HUES64 (cell line): ENCODE results near the gene ANXA5.
"Not testable (repeated sequence)": the region's sequence is repeated elsewhere in the genome, so short reads cannot be mapped to it uniquely, and the experiment has no call there.

Experiments
- H3K27ac ChIP-seq: 2 replicates; pipeline ENCODE4 v1.7.0; 2013; ENCODE audit warnings: low read depth, low read length, inconsistent platforms
- H3K27me3 ChIP-seq: 2 replicates; pipeline ENCODE4 v1.6.1; 2013; ENCODE audit warnings: mild to moderate bottlenecking, low read length; ENCODE audit not compliant: insufficient read depth
- H3K36me3 ChIP-seq: 2 replicates; pipeline ENCODE4 v1.6.1; 2013; ENCODE audit warnings: mild to moderate bottlenecking, low read length; ENCODE audit not compliant: insufficient read depth
- H3K4me1 ChIP-seq: 2 replicates; pipeline ENCODE4 v1.6.1; 2013; ENCODE audit warnings: mild to moderate bottlenecking, low read length, moderate library complexity; ENCODE audit not compliant: insufficient read depth
- H3K4me3 ChIP-seq: 2 replicates; pipeline ENCODE4 v1.5.1; 2013; ENCODE audit warnings: mild to moderate bottlenecking, low read length, moderate library complexity
- H3K9ac ChIP-seq: 2 replicates; pipeline ENCODE4 v1.6.1; 2013; ENCODE audit warnings: mild to moderate bottlenecking, low read depth, low read length
- H3K9me3 ChIP-seq: 2 replicates; pipeline ENCODE4 v1.6.1; 2013; ENCODE audit warnings: low read depth, low read length; ENCODE audit not compliant: insufficient read depth
- WGBS: fragments of 150-250, 120-280 bp; methylation state at CpG from one replicate; pipeline ENCODE4 v1.1.7; 2013; ENCODE audit warnings: missing lambda C conversion rate; 5-methylcytosine and 5-hydroxymethylcytosine counted together

The ANXA5 gene

DNA sequence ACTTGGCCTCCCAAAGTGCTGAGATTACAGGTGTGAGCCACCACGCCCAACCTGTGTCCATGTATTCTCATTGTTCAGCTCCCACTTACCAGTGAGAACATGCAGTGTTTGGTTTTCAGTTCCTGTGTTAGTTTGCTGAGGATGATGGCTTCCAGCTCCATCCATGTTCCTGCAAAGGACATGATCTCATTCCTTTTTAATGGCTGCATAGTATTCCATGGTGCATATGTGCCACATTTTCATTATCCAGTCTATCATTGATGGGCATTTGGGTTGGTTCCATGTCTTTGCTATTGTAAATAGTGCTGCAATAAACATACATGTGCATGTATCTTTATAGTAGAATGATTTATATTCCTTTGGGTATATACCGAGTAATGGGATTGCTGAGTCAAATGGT lies 33.0 kb upstream of the ANXA5 start:
- not testable (repeated sequence) for H3K4me3 ChIP-seq, H3K27me3 ChIP-seq, H3K36me3 ChIP-seq, H3K27ac ChIP-seq, H3K9ac ChIP-seq, H3K9me3 ChIP-seq
- peaks cover 12% of the 10 kb centered on the region; the same call in 1 of the 2 replicates for H3K4me1 ChIP-seq
- WGBS = 100% methylated on average over 2 of the region's 2 CpGs

DNA sequence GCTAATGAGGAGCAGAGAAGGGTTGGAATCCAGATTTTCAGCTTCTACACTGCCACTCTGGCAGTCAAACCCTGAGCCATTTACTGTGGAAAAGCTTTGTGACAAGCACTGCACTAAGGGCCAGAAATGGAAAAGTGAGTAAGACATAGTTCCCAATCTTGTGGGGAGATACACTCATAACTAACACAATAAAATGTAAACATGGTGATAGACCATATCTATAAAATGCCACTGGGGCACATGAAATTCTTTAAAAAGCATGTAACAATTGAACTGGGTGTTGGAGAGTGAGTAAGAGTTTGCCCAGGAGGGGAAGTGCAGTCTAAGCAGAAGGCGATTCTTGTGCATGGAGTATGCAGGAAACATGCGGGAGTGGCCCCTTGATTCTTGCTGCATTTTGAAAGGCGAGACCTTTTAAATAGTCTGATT lies 32.0 kb upstream of the ANXA5 start:
- H3K9ac ChIP-seq = no peak overlapping the region
- no peaks in the 10 kb centered on the region for H3K9me3 ChIP-seq
- no peak overlapping the region for H3K4me3 ChIP-seq
- no peaks in the 10 kb centered on the region for H3K36me3 ChIP-seq
- H3K4me1 ChIP-seq = peaks cover 12% of the 10 kb centered on the region; the same call in 1 of the 2 replicates
- no peak overlapping the region for H3K27ac ChIP-seq
- 85% methylated on average over 3 of the region's 3 CpGs for WGBS
- H3K27me3 ChIP-seq = no peaks in the 10 kb centered on the region

DNA sequence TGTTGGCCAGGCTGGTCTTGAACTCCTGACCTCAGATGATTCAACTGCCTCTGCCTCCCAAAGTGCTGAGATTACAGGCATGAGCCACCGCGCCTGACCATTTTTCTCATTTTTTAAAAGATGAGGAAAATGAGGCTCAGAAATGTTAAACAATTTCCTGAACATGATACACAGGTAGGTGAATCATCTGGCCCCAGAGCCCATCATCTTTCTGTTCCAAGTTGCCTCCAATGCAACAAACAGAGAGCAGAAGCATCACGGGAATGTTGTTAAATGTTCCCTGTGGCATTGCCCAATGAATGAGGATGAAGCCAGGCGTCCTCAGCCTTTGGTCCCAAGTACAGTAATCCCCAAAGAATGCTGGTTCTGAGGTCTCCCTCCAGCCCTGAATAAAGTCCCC lies 31.3 kb upstream of the ANXA5 start:
- Histone ChIP-seq H3K9ac (no peak overlapping the region), H3K4me3 (no peak overlapping the region), H3K27me3 (no peaks in the 10 kb centered on the region), H3K9me3 (no peaks in the 10 kb centered on the region), H3K4me1 (peaks cover 12% of the 10 kb centered on the region; the same call in 1 of the 2 replicates), H3K36me3 (no peaks in the 10 kb centered on the region), H3K27ac (no peak overlapping the region)
- WGBS = 94% methylated on average over 4 of the region's 4 CpGs

DNA sequence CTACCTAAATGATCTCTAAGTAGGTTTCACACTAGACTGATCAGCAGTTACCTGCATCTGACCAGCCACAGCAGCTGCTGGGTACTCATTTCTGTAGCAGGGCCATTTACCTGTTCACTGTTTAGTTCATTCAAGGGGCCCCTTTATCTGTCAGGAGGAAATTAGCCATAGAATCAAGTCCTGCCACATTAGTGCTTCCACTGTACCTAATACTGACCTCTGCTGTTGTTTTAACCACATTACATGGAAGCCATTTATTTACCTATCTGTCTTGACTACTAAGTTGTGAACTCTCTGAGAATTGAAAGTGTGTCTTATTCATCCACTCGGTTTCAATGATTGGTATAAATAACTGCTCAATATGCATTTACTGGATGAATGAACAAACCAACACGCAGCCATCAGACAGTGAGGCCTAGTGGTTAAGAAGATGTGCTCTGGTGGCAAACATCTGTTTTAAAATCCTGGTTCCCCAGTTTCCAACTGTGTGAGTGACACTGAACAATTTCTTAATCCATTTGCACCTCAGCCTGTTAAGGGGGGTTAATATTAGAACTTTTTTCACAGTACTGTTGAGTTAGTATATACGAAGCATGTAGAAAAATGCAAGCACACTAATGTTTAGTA lies 30.0 kb upstream of the ANXA5 start:
- WGBS = 65% methylated on average over 3 of the region's 3 CpGs

DNA sequence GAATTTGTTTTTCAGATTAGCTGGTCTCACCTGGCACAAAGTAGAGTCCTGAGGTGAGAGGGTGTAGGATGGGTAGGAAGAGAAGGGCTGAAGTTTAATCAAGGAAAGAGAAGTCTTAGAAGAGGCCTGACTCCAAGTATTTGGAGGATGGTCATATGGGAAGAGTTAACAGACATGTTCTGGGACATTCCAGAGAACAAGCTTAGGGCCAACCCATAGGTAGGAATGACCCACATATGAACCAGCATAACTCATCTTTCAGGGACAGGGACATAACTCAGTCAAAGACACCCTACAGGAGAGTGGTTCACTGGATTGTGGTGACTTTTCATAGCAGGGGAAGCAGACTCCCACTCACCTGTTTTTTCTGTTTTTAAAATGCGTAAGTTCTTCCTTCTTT lies 27.9 kb upstream of the ANXA5 start:
- Histone ChIP-seq H3K4me3 (no peak overlapping the region), H3K27ac (no peak overlapping the region), H3K27me3 (no peaks in the 10 kb centered on the region), H3K4me1 (peaks cover 10% of the 10 kb centered on the region; the same call in 1 of the 2 replicates), H3K9me3 (no peaks in the 10 kb centered on the region), H3K36me3 (no peaks in the 10 kb centered on the region), H3K9ac (no peak overlapping the region)
- WGBS = 92% methylated on average over 1 of the region's 1 CpG

More for the DNA sequence above, 30.0 kb upstream of the ANXA5 start:
- H3K27me3 ChIP-seq = no peaks in the 10 kb centered on the region
- no peaks in the 10 kb centered on the region for H3K9me3 ChIP-seq
- H3K4me1 ChIP-seq = peaks cover 8% of the 10 kb centered on the region; the same call in 1 of the 2 replicates
- no peak overlapping the region for H3K27ac ChIP-seq
- no peak overlapping the region for H3K9ac ChIP-seq
- no peaks in the 10 kb centered on the region for H3K36me3 ChIP-seq
- H3K4me3 ChIP-seq = no peak overlapping the region

DNA sequence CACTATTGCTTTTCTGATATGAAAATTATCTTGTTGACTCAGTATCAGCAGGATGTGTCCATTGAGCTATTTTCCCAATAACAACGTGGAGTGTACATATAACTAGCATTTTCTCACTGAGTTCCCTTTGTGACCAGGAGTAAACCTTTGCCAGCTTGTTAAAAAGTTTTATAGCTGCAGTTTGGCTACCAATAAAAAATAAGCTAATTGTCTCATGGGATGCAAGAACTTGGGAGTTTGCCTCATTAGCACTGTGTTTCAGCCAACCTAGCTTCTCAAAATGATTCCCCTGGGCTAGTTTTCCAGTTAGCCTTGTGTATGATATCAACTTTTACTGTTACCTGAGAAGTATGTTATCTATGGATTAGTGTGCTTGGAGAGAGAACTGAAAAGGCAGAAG lies 24.9 kb upstream of the ANXA5 start:
- Histone ChIP-seq H3K36me3 (no peaks in the 10 kb centered on the region), H3K27me3 (no peaks in the 10 kb centered on the region), H3K4me1 (peaks cover 7% of the 10 kb centered on the region; the same call in 1 of the 2 replicates), H3K9ac (no peak overlapping the region), H3K27ac (no peak overlapping the region), H3K9me3 (no peaks in the 10 kb centered on the region), H3K4me3 (no peak overlapping the region)
- 94% methylated on average over 1 of the region's 1 CpG for WGBS

DNA sequence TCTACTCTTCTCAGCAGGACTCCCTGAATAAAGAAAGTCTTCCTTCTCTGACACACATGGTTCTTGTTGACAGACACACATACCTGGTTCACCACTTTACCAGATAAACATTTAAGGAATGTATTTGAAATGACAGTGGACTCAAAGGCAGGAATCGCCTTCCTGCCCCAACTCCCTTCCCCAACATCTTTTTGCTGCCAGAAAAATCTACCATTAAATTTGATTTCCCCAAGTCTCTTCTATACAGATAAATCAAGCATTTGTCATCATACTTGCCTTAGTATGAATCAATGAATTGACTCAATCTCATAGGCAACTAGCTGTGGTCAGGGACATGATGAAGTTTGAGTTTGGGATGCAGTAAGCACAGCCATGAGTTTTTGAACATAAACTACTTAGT lies 23.3 kb upstream of the ANXA5 start:
- no peak overlapping the region for H3K4me3 ChIP-seq
- no peak overlapping the region for H3K9ac ChIP-seq
- no peaks in the 10 kb centered on the region for H3K9me3 ChIP-seq
- no peaks in the 10 kb centered on the region for H3K36me3 ChIP-seq
- peaks cover 3% of the 10 kb centered on the region; the same call in 1 of the 2 replicates for H3K4me1 ChIP-seq
- H3K27me3 ChIP-seq = no peaks in the 10 kb centered on the region
- WGBS = 80% methylated on average over 1 of the region's 1 CpG
- H3K27ac ChIP-seq = no peak overlapping the region

DNA sequence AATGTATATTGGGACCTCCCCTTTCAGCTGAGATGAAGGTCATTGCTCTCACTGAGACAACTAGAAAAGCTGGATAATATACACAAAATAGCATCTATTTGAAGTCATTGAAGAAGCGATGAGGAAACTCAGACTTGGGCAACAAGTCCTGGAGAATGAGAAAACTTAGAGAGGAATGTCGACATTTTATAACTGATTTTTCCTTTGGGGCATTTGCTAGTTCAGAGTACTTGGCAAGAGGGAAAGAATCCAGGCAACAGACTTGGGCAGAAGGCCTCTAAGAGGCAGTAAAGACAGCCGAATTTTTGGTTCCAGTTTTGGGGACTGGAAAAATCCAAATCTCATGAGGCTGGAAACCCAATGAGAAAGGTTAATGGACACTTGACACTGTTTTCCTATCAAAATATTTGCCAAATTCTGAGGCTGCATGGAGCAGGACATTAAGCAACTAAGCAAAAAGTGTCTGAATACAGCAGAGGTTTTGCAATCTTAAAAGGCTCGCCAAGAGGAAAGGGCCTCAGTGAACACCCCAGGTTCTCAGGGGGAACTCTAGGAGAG lies 21.0 kb upstream of the ANXA5 start:
- Histone ChIP-seq H3K27me3 (no peaks in the 10 kb centered on the region), H3K4me3 (no peak overlapping the region), H3K4me1 (peaks cover 3% of the 10 kb centered on the region; the same call in 1 of the 2 replicates), H3K36me3 (no peaks in the 10 kb centered on the region), H3K27ac (no peak overlapping the region), H3K9me3 (no peaks in the 10 kb centered on the region), H3K9ac (no peak overlapping the region)
- 71% methylated on average over 4 of the region's 4 CpGs for WGBS

DNA sequence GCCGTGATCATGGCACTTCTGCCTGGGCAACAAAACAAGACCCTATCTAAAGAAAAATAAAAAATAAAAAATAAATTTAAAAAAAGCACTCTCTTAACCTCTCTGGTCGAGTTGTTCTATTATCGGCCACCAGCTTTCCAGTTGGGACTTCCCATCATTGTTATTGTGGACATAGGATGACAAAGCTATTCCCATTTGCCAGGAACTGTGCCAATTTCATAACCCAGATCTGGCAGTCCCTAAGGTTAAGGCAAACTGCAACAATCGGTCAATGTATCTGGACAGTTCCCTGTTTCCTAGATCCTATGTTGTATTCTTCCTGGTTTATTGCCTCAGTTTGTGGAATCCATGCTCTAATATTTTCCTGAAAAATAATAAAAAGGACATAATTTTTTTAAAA lies 17.8 kb upstream of the ANXA5 start:
- H3K4me3 ChIP-seq = no peak overlapping the region
- H3K9me3 ChIP-seq = no peaks in the 10 kb centered on the region
- no peak overlapping the region for H3K9ac ChIP-seq
- WGBS = 98% methylated on average over 4 of the region's 4 CpGs
- no peak overlapping the region for H3K27ac ChIP-seq
- H3K4me1 ChIP-seq = peaks cover 28% of the 10 kb centered on the region
- no peaks in the 10 kb centered on the region for H3K36me3 ChIP-seq
- H3K27me3 ChIP-seq = no peaks in the 10 kb centered on the region

DNA sequence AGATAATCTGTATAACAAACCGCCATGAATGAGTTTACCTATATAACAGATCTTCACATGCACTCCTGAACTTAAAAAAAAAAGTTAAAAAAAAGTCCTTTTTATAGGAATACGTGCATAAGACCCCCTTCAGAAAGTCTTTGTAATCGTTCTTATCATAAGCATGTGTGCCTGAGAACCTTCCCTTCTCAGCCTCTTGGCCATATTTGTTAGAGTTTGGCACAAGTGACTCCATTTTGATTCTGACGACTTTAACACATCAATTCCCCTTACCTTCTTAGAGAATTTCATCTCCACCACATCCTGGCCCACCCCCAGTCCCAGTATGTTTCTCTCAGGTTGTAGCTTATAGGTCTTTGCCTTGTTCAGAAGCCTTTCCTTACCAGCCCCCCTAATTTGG lies 16.0 kb upstream of the ANXA5 start:
- Histone ChIP-seq H3K9me3 (no peaks in the 10 kb centered on the region), H3K4me3 (no peak overlapping the region), H3K27me3 (no peaks in the 10 kb centered on the region), H3K4me1 (peaks cover 28% of the 10 kb centered on the region), H3K9ac (no peak overlapping the region), H3K27ac (peak overlapping the region; percentile 83; the same call in 1 of the 2 replicates), H3K36me3 (no peaks in the 10 kb centered on the region)
- WGBS = 86% methylated on average over 4 of the region's 4 CpGs

DNA sequence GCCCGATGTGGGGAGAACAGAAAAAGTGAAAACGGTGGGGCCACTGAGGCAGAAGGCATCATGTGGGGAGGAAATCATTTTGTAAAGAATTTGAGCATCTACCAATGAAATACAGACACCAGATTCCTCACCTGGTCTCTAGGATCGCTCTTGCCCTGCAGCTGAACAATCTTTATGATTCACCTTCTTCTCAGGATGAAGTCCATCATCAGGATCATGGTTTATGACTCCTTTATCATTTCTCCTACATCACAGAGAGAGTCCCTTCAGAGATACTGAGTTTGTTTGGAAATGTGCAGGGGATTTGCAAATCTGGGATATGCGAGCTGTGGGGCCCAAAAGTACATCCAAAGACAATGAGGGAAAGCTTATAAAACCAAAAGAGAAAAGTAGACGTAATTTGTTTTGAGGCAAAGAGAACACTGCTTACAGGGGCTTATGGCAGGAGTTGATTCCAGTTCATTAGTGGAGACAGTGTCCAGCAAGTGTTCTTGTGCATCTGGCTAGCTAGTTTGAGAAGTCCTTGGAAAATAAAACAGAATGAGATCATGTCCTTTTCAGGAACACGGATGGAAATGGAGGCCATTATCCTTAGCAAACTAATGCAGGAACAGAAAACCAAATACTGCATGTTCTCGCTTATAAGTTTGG lies 15.3 kb upstream of the ANXA5 start:
- WGBS = 53% methylated on average over 7 of the region's 7 CpGs

More for the DNA sequence above, 15.3 kb upstream of the ANXA5 start:
- Histone ChIP-seq H3K36me3 (no peaks in the 10 kb centered on the region), H3K4me1 (peaks cover 28% of the 10 kb centered on the region), H3K4me3 (peak overlapping the region; percentile 43), H3K9ac (peak overlapping the region; percentile 72; the same call in 1 of the 2 replicates), H3K27ac (peak overlapping the region; percentile 83), H3K9me3 (no peaks in the 10 kb centered on the region), H3K27me3 (no peaks in the 10 kb centered on the region)
